GM23338 (cell line): Measurements from ENCODE around the gene SHISAL2A. TPM values are rescaled to one million over a fixed set of nuclear protein-coding genes. Genes with fewer than 3 reads are reported as not detected.
A peak's percentile ranks its signal among the peaks of the same experiment; 100 is the strongest.

ENCODE experiments used
- ATAC-seq: fragments of 200-7000 bp; cut with Tn5 transposase; 3 replicates; pipeline ENCODE4 v1.9.1; 2020
- DNase-seq: peaks from one replicate; pipeline ENCODE4 v3.0.0-alpha.2; 2015; ENCODE audit warnings: low spot score
- H2AFZ ChIP-seq: fragments of 200-600 bp; sonication (generic); 2 replicates; pipeline ENCODE4 v1.8.0; 2016; ENCODE audit warnings: antibody characterized with exemption, mild to moderate bottlenecking, moderate library complexity
- H3F3A ChIP-seq: fragments of 200-600 bp; sonication (generic); replicated peaks from 2 replicates; pipeline ENCODE4 v1.8.0; 2017; ENCODE audit warnings: antibody characterized with exemption, mixed run types, low read depth
- H3K27ac ChIP-seq: fragments of 200-600 bp; sonication (generic); 2 replicates; pipeline ENCODE4 v1.6.1; 2016; ENCODE audit warnings: low read depth
- H3K27me3 ChIP-seq: fragments of 200-600 bp; sonication (generic); 2 replicates; pipeline ENCODE4 v1.8.0; 2016; ENCODE audit warnings: mild to moderate bottlenecking, mixed run types, moderate library complexity; ENCODE audit not compliant: insufficient read depth
- H3K36me3 ChIP-seq: fragments of 200-600 bp; sonication (generic); 2 replicates; pipeline ENCODE4 v1.8.0; 2016; ENCODE audit warnings: mild to moderate bottlenecking; ENCODE audit not compliant: insufficient read depth
- H3K4me1 ChIP-seq: fragments of 200-600 bp; sonication (generic); 2 replicates; pipeline ENCODE4 v1.8.0; 2016; ENCODE audit warnings: mild to moderate bottlenecking, moderate library complexity; ENCODE audit not compliant: insufficient read depth
- H3K4me2 ChIP-seq: fragments of 200-600 bp; sonication (generic); 2 replicates; pipeline ENCODE4 v1.7.1; 2017; ENCODE audit warnings: mixed run types
- H3K4me3 ChIP-seq: fragments of 200-600 bp; sonication (generic); 2 replicates; pipeline ENCODE4 v1.6.1; 2016; ENCODE audit warnings: mixed run types
- H3K79me2 ChIP-seq: fragments of 200-600 bp; sonication (generic); replicated peaks from 2 replicates; pipeline ENCODE4 v1.8.0; 2017; ENCODE audit warnings: mild to moderate bottlenecking; ENCODE audit not compliant: insufficient read depth
- H3K9me2 ChIP-seq: fragments of 200-600 bp; sonication (generic); 2 replicates; pipeline ENCODE4 v1.8.0; 2017; ENCODE audit not compliant: insufficient read depth
- H4K20me1 ChIP-seq: fragments of 200-600 bp; sonication (generic); replicated peaks from 2 replicates; pipeline ENCODE4 v1.8.0; 2017; ENCODE audit warnings: mild to moderate bottlenecking; ENCODE audit not compliant: insufficient read depth
- H3K27ac Mint-ChIP-seq: 2 replicates; pipeline ENCODE4 v1.8.0; 2020; ENCODE audit warnings: inconsistent platforms, mild to moderate bottlenecking, moderate library complexity, mixed read lengths
- H3K27me3 Mint-ChIP-seq: 3 replicates; pipeline ENCODE4 v1.8.0; 2022; ENCODE audit warnings: low read depth, mild to moderate bottlenecking, moderate library complexity, mixed read lengths, inconsistent platforms; ENCODE audit not compliant: insufficient read depth, poor library complexity
- H3K36me3 Mint-ChIP-seq: 3 replicates; pipeline ENCODE4 v1.8.0; 2021; ENCODE audit warnings: low read depth, mild to moderate bottlenecking, inconsistent platforms, moderate library complexity, mixed read lengths
- H3K4me1 Mint-ChIP-seq: 3 replicates; pipeline ENCODE4 v1.8.0; 2020; ENCODE audit warnings: mild to moderate bottlenecking, inconsistent platforms, mixed read lengths
- H3K4me3 Mint-ChIP-seq: 3 replicates; pipeline ENCODE4 v1.8.0; 2021; ENCODE audit warnings: moderate library complexity, mild to moderate bottlenecking, inconsistent platforms, mixed read lengths
- H3K9me3 Mint-ChIP-seq: 3 replicates; pipeline ENCODE4 v1.8.0; 2020; ENCODE audit warnings: moderate library complexity, mild to moderate bottlenecking, inconsistent platforms, mixed read lengths
- CREB1 ChIP-seq: fragments of 250-450 bp; sonication (Bioruptor Pico); IDR thresholded peaks from 2 replicates; pipeline ENCODE4 v1.5.0; 2020; ENCODE audit warnings: low read depth, mild to moderate bottlenecking, moderate library complexity
- CTCF ChIP-seq, 2 experiments: fragments of 200-600 bp in 1 of 2; sonication (generic) in 1 of 2; conservative IDR thresholded peaks; 2 replicates each; pipeline versions ENCODE4 v1.5.1 to v1.6.1; 2016 to 2017; ENCODE audit warnings: antibody characterized with exemption in 2 of 2, low read depth in 2 of 2, mild to moderate bottlenecking in 2 of 2, moderate library complexity in 1 of 2
- EZH2 ChIP-seq: fragments of 200-600 bp; sonication (generic); IDR thresholded peaks from one replicate; pipeline ENCODE4 v1.8.0; 2017; ENCODE audit warnings: antibody characterized with exemption, mild to moderate bottlenecking, low read depth; ENCODE audit not compliant: unreplicated experiment
- EZH2phosphoT487 ChIP-seq: fragments of 200-600 bp; sonication (generic); IDR thresholded peaks from one replicate; pipeline ENCODE4 v1.8.1; 2018; ENCODE audit warnings: antibody characterized with exemption; ENCODE audit not compliant: unreplicated experiment
- JUNB ChIP-seq: IDR thresholded peaks from one replicate; pipeline ENCODE4 v1.6.1; 2016; ENCODE audit warnings: antibody characterized with exemption; ENCODE audit not compliant: unreplicated experiment
- NANOG ChIP-seq: IDR thresholded peaks from 2 replicates; pipeline ENCODE4 v1.6.1; 2016; ENCODE audit warnings: antibody characterized with exemption, borderline replicate concordance
- STAT1 ChIP-seq: IDR thresholded peaks from one replicate; pipeline ENCODE4 v1.6.1; 2016; ENCODE audit warnings: antibody characterized with exemption; ENCODE audit not compliant: unreplicated experiment
- ZNF114 ChIP-seq: fragments of 250-450 bp; sonication (Bioruptor Pico); IDR thresholded peaks from 2 replicates; pipeline ENCODE4 v1.5.0; 2020; ENCODE audit warnings: mild to moderate bottlenecking, moderate library complexity
- ZNF331 ChIP-seq: fragments of 250-450 bp; sonication (Bioruptor Pico); IDR thresholded peaks from 2 replicates; pipeline ENCODE4 v1.5.0; 2020; ENCODE audit warnings: low read depth, mild to moderate bottlenecking, moderate library complexity
- ZNF462 ChIP-seq: fragments of 250-450 bp; sonication (Bioruptor Pico); IDR thresholded peaks from 2 replicates; pipeline ENCODE4 v1.5.0; 2020; ENCODE audit warnings: mild to moderate bottlenecking, moderate library complexity
- polyA plus RNA-seq: library from polyadenylated mRNA; unstranded; fragments of >200 nt; fragmentation: Nextera tagmentation; extraction: Ambion mirVana; gene quantifications from 2 replicates; pipeline ENCODE4 v1.2.1, GENCODE V29; 2016
- total RNA-seq: library from RNA; depleted of rRNA; stranded (reverse); fragments of >200 nt; shearing (Covaris generic); gene quantifications from 2 replicates; pipeline ENCODE4 v1.2.3, GENCODE V29; 2014
- TF ChIP-seq, protein P1 (sequence below): IDR thresholded peaks from one replicate; pipeline ENCODE4 v1.6.1; 2018; ENCODE audit warnings: antibody characterized with exemption; ENCODE audit not compliant: unreplicated experiment

SHISAL2A gene
- total and polyA plus RNA-seq, 2 experiments from 2014 or later: 0.10 to 1.2 TPM

DNA sequence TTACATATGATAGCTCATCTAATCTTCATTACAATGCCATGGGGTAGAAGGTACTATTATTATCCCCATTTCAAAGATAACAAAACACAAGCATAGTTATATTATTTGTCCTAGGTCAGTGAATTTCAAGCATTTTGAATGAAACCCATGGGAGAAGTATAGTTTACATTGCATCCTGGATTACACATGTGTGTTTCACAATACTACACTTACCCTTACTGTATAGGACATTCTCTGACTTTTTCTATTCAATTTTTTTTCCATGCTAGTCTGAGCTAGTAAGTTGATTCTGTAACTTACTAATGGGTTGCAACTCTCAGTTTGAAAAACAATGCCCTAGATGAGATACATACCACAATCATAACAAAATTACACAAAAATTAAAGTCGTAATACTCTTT, 39.5 kb upstream of the SHISAL2A start (continued):
- TF ChIP-seq ZNF462 (CRISPR knock-in tag): no peak
- no peak for TF ChIP-seq ZNF331 (CRISPR knock-in tag)
- TF ChIP-seq ZNF114: no peak
- TF ChIP-seq CTCF (conservative IDR thresholded peaks at IDR 0.05; ENCODE audit: low read depth in 2 of 2): no peak
- TF ChIP-seq CREB1 (CRISPR knock-in tag): no peak
- no peak for TF ChIP-seq EZH2phosphoT487
- no peak for TF ChIP-seq EZH2

DNA sequence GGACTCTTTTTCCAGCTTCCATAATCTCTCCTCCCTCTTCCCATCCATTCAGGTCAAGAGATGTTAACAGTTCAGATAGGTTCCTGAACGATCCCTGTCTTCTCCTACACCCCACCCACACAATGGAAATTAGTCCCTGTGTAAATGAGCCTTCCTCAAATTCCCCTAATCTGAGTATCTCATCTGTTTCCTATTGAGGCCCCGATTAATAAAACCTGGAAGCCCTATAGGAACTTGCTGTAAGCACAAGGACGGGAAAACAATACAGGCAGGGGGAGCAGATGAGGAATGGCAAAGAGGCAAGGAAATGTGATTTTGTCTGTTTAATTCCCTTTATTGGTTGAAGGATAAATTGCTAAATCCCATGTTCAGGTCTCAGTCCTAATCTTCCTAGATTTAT, 37.9 kb upstream of the SHISAL2A start:
- no peak overlapping the region for H3K27ac Mint-ChIP-seq
- TF ChIP-seq STAT1: no peak
- TF ChIP-seq ZNF114: no peak
- TF ChIP-seq NANOG: no peak
- TF ChIP-seq, protein P1, sequence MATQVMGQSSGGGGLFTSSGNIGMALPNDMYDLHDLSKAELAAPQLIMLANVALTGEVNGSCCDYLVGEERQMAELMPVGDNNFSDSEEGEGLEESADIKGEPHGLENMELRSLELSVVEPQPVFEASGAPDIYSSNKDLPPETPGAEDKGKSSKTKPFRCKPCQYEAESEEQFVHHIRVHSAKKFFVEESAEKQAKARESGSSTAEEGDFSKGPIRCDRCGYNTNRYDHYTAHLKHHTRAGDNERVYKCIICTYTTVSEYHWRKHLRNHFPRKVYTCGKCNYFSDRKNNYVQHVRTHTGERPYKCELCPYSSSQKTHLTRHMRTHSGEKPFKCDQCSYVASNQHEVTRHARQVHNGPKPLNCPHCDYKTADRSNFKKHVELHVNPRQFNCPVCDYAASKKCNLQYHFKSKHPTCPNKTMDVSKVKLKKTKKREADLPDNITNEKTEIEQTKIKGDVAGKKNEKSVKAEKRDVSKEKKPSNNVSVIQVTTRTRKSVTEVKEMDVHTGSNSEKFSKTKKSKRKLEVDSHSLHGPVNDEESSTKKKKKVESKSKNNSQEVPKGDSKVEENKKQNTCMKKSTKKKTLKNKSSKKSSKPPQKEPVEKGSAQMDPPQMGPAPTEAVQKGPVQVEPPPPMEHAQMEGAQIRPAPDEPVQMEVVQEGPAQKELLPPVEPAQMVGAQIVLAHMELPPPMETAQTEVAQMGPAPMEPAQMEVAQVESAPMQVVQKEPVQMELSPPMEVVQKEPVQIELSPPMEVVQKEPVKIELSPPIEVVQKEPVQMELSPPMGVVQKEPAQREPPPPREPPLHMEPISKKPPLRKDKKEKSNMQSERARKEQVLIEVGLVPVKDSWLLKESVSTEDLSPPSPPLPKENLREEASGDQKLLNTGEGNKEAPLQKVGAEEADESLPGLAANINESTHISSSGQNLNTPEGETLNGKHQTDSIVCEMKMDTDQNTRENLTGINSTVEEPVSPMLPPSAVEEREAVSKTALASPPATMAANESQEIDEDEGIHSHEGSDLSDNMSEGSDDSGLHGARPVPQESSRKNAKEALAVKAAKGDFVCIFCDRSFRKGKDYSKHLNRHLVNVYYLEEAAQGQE: no peak
- no peak for TF ChIP-seq ZNF331 (CRISPR knock-in tag)
- TF ChIP-seq JUNB: no peak

More for the DNA sequence above, 37.9 kb upstream of the SHISAL2A start:
- no peaks in the 10 kb centered on the region for H3K9me2 ChIP-seq
- H3K79me2 ChIP-seq: no peaks in the 10 kb centered on the region
- H3K4me2 ChIP-seq: no peak overlapping the region
- no peak overlapping the region for H3K4me3 Mint-ChIP-seq
- peaks cover 3% of the 10 kb centered on the region; the same call in 1 of the 3 replicates for H3K9me3 Mint-ChIP-seq
- H4K20me1 ChIP-seq: no peaks in the 10 kb centered on the region
- ATAC-seq (no peak), DNase-seq (no peak)
- peaks cover 5% of the 10 kb centered on the region for H3K27me3 Mint-ChIP-seq
- 0 out of 2 replicates have a peak, but pooled peaks cover 2% of the 10 kb centered on the region for H3K27me3 ChIP-seq
- H3F3A ChIP-seq: no peaks in the 10 kb centered on the region
- H3K4me3 ChIP-seq: no peak overlapping the region
- H3K4me1 Mint-ChIP-seq: peaks cover 5% of the 10 kb centered on the region
- H3K27ac ChIP-seq: no peak overlapping the region
- H3K4me1 ChIP-seq: peaks cover 1% of the 10 kb centered on the region; the same call in 1 of the 2 replicates
- H2AFZ ChIP-seq: peak overlapping the region; percentile 69
- H3K36me3 ChIP-seq: no peaks in the 10 kb centered on the region
- no peaks in the 10 kb centered on the region for H3K36me3 Mint-ChIP-seq
